ENCODE results near the gene TOR2A.

TOR2A gene

GRCh38 chr9:127693697-127694096 is 41.4 kb downstream of the TOR2A start:
- DNase-seq: no peak

- no peak for DNase-seq
These were observed 42.0 kb downstream of the TOR2A start for GRCh38 chr9:127693143-127693542.

GRCh38 chr9:127692071-127692470 is 43.0 kb downstream of the TOR2A start:
- no peak for DNase-seq

- no peak for DNase-seq
These were observed 44.4 kb downstream of the TOR2A start for GRCh38 chr9:127690735-127691134.

- DNase-seq: no peak
These were observed 45.6 kb downstream of the TOR2A start for GRCh38 chr9:127689329-127690000.

GRCh38 chr9:127686461-127687393 is 48.4 kb downstream of the TOR2A start:
- DNase-seq: no peak

GRCh38 chr9:127684576-127684975 is 50.5 kb downstream of the TOR2A start:
- DNase-seq: no peak

GRCh38 chr9:127683723-127684122 is 51.4 kb downstream of the TOR2A start:
- no peak for DNase-seq

GRCh38 chr9:127682351-127683136 is 52.5 kb downstream of the TOR2A start:
- no peak for DNase-seq

Measured in activated CD4-positive, CD25-positive, alpha-beta regulatory T cell treated with anti-CD3 and anti-CD28 coated beads, Interleukin-2, amount 50 U/mL, for 72 hours (primary cell).